Stimulated activated memory B cell treated with anti-CD40 and anti-IgM and Interleukin-4, amounts not matched to agents 10 μg/mL and 1 μg/mL and 100 μg/mL, for 72 hours (primary cell): ENCODE results near the gene SYCN.

Experiments
- ATAC-seq: fragments of 150-1000 bp; cut with Tn5 transposase; 2 replicates; pipeline ENCODE4 v1.10.0; 2021
- H3K27ac Mint-ChIP-seq: one replicate; pipeline ENCODE4 v1.8.0; 2022; ENCODE audit warnings: mild to moderate bottlenecking, mixed read lengths
- H3K27me3 Mint-ChIP-seq: one replicate; pipeline ENCODE4 v1.8.0; 2022; ENCODE audit warnings: mixed read lengths
- H3K36me3 Mint-ChIP-seq: one replicate; pipeline ENCODE4 v1.8.0; 2022; ENCODE audit warnings: mixed read lengths
- H3K4me1 Mint-ChIP-seq: one replicate; pipeline ENCODE4 v1.8.0; 2022; ENCODE audit warnings: mixed read lengths
- H3K4me3 Mint-ChIP-seq: one replicate; pipeline ENCODE4 v1.8.0; 2022; ENCODE audit warnings: mild to moderate bottlenecking, moderate library complexity, mixed read lengths
- H3K9me3 Mint-ChIP-seq: one replicate; pipeline ENCODE4 v1.8.0; 2022; ENCODE audit warnings: mixed read lengths

The SYCN gene

GRCh38 chr19:39173502-39173991 lies 30.5 kb downstream of the SYCN start:
- Mint-ChIP-seq H3K36me3 (peaks cover 42% of the 10 kb centered on the region), H3K9me3 (no peaks in the 10 kb centered on the region), H3K27me3 (no peaks in the 10 kb centered on the region), H3K4me3 (no peak overlapping the region), H3K27ac (no peak overlapping the region), H3K4me1 (no peaks in the 10 kb centered on the region)
- no peak for ATAC-seq

- no peaks in the 10 kb centered on the region for H3K4me1 Mint-ChIP-seq
- H3K27me3 Mint-ChIP-seq: no peaks in the 10 kb centered on the region
- no peak overlapping the region for H3K27ac Mint-ChIP-seq
- no peaks in the 10 kb centered on the region for H3K9me3 Mint-ChIP-seq
- peaks cover 38% of the 10 kb centered on the region for H3K36me3 Mint-ChIP-seq
- H3K4me3 Mint-ChIP-seq: no peak overlapping the region
- ATAC-seq: no peak
These were observed 31.2 kb downstream of the SYCN start for GRCh38 chr19:39172700-39173501.

DNA sequence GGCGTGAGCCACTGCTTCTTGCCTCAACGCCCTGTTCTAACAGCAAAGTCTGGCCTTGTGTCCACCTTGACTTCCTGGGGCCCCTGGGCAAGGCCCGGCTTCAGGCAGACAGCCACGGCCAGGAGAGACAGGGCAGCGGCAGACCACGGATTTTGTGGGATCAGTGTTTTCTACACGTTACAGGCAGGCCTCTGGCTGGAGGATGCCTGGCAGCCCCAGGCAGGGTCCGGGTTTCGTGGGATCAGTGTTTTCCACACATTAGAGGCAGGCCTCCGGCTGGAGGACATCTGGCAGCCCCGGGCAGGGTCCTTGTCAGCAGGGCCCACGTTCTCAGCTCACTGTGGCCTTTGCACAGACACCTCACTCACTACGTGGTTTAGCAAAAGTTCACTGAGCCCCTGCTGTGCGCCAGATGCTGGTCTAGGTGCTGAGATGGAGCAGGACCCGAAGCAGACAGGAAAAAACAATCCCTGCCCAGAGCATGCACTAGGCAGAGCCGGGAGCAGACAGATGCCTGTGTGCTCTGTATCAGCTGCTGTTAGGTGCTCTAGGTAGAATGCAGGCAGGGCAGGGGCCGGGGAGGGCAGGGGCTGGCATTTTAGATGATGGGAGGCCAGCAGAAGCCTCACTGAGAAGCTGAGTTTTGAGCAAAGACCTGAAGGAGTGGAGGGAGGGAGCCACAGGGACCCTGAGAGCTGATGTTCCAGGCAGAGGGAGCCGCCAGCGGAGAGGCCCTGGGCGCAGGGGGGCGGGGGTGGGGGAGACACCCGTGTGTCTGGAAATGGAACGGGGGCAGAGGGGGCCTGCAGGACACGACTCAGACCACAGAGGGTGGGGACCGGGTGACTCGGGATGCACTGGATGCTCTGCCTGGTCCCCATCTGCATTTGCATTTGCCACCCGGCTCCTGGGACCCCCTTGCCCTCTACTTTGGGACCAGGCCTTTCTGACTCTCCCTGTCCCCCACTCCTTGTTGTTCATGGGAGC lies 32.3 kb downstream of the SYCN start:
- no peak for ATAC-seq
- Mint-ChIP-seq H3K27ac (no peak overlapping the region), H3K27me3 (no peaks in the 10 kb centered on the region), H3K4me3 (no peak overlapping the region), H3K9me3 (no peaks in the 10 kb centered on the region), H3K4me1 (no peaks in the 10 kb centered on the region), H3K36me3 (peaks cover 38% of the 10 kb centered on the region)

GRCh38 chr19:39170386-39171231 lies 33.5 kb downstream of the SYCN start:
- no peak for ATAC-seq
- H3K9me3 Mint-ChIP-seq: no peaks in the 10 kb centered on the region

DNA sequence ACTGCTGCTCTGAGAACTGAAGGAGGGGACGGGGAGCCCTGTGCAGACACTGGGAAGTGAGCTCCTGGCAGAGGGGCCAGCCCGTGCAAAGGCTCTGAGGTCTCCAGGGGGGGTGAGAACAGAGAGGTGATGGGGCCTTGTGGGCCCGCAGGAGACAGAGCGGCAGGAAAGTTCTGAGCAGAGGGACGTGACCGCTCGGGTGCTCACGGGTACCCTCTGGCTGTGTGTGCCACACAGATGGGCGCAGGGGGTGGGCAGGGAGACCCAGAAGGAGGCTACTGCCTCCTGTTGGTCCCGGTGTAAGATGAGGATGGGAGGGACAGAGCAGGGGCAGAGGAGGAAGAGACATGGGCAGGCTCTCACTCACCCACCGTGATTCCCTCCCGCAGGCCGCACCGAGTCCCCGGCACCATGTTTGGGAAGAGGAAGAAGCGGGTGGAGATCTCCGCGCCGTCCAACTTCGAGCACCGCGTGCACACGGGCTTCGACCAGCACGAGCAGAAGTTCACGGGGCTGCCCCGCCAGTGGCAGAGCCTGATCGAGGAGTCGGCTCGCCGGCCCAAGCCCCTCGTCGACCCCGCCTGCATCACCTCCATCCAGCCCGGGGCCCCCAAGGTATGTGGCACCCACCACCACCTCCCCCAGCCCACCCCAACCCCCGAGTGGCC lies 34.8 kb downstream of the SYCN start:
- H3K4me3 Mint-ChIP-seq: no peak overlapping the region
- H3K27me3 Mint-ChIP-seq: no peaks in the 10 kb centered on the region
- ATAC-seq: no peak
- H3K27ac Mint-ChIP-seq: no peak overlapping the region
- no peaks in the 10 kb centered on the region for H3K9me3 Mint-ChIP-seq
- peaks cover 4% of the 10 kb centered on the region for H3K4me1 Mint-ChIP-seq
- H3K36me3 Mint-ChIP-seq: peaks cover 26% of the 10 kb centered on the region

More at GRCh38 chr19:39170386-39171231, 33.5 kb downstream of the SYCN start:
- no peaks in the 10 kb centered on the region for H3K27me3 Mint-ChIP-seq
- H3K4me3 Mint-ChIP-seq: no peak overlapping the region
- no peaks in the 10 kb centered on the region for H3K4me1 Mint-ChIP-seq
- peaks cover 32% of the 10 kb centered on the region for H3K36me3 Mint-ChIP-seq
- no peak overlapping the region for H3K27ac Mint-ChIP-seq

DNA sequence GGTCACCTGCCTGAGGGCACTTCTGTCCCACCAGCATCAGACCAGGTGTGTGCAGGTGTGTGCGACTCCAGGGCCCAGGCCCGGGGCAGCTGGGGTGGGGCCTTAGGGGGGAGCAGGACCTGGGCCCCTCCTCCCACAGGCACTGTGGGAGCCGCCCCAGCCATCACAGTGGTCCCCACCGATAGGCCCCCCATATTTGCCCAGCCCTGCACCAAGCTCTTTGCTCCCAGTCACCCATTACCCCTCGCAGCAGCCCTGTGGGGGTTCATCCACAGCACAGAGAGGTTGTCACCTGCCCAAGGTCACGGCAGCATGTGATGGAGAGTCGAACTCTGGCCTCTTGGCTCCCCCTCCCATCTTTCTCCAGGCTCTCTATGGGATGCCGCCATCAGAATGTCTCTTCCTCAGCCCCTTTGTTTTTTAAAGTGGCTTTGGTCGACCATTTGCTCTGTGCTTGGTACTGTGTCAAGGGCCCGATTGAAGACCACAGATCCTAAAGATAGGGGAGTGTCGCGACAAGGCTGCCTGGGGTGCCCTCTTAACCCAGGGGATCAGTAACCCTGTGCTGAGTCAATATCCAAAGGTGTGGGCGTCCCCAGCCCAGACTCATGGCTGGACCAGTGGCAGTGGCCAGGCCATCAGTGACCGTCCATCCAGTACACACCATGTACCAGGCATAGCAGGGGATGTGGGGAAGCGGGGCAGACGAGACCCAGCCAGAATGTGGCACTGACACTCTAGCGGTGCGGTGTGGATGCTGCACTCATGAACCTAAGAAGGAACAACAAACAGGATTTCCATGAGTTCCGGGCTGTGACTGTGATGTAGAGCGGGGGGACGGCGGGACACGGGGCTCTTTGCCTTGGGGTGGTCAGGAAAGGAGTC lies 35.6 kb downstream of the SYCN start:
- H3K27ac Mint-ChIP-seq: no peak overlapping the region
- ATAC-seq: no peak

GRCh38 chr19:39167461-39168257 lies 36.4 kb downstream of the SYCN start:
- Mint-ChIP-seq H3K4me1 (peaks cover 9% of the 10 kb centered on the region), H3K9me3 (no peaks in the 10 kb centered on the region), H3K27ac (no peak overlapping the region), H3K27me3 (no peaks in the 10 kb centered on the region), H3K4me3 (no peak overlapping the region), H3K36me3 (peaks cover 18% of the 10 kb centered on the region)
- ATAC-seq: no peak

More for the DNA sequence above, 35.6 kb downstream of the SYCN start:
- Mint-ChIP-seq H3K27me3 (no peaks in the 10 kb centered on the region), H3K4me3 (no peak overlapping the region), H3K4me1 (peaks cover 4% of the 10 kb centered on the region), H3K9me3 (no peaks in the 10 kb centered on the region), H3K36me3 (peaks cover 21% of the 10 kb centered on the region)

DNA sequence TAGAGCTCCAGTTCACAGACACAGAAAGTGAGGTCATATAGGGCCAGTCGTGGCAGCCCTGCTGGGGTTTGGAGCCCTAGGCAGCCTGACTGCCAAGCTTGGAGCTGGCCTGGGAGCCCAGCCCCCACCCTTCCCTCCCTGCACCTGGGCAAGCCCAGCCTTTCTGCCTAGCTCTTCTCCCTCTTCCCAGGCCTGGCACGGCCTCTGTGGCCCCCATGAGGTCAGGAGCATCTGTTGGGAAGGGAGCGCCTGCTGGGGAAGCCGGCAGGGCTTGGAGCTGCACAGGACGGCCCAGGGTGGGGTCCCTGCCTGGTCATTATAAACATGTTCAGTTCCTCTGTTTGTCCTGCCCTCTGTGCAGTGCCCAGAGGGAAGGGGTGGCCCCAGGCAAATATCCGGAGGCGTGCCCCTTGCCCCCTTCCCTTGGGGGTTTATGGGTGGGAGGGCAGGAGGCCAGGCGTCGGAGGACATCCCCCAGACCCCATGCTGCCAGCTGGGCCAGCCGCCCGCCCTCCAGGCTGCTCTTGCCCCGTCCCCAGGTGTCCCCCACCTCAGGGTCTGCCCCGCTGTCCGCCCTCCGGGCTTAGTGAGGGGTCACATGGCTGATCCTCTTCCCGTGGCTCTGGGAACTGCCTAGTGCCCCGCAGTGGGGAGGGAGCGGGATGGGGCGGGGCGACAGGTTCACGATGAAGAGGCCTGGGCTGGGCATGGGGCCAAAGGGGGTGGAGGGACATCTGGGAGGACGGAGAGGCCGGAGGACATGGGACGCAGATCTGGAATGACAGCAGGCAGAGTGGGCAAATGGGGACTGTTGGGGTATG lies 37.3 kb downstream of the SYCN start:
- H3K27ac Mint-ChIP-seq: no peak overlapping the region
- peaks cover 13% of the 10 kb centered on the region for H3K36me3 Mint-ChIP-seq
- H3K9me3 Mint-ChIP-seq: no peaks in the 10 kb centered on the region
- peaks cover 15% of the 10 kb centered on the region for H3K4me1 Mint-ChIP-seq
- no peak overlapping the region for H3K4me3 Mint-ChIP-seq
- ATAC-seq: no peak
- H3K27me3 Mint-ChIP-seq: no peaks in the 10 kb centered on the region

DNA sequence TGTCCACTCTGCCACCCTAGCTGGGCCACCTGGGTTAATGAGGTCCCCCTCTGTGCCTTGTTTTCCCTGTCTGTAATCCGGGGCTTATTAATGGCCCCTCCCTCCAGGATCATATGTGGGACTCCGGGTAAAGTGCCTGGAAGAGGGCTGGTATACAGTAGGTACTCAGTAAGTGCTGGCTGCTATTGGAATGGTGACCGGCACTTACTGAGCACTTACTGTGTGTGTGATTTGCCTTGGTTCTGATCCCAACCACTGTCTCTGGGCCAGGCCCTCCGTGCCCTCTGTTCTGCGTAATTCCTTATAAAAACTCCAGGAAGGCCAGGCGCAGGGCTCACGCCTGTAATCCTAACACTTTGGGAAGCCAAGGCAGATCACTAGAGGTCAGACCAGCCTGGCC lies 38.2 kb downstream of the SYCN start:
- Mint-ChIP-seq H3K27me3 (no peaks in the 10 kb centered on the region), H3K4me3 (no peak overlapping the region), H3K9me3 (no peaks in the 10 kb centered on the region), H3K27ac (no peak overlapping the region), H3K36me3 (peaks cover 13% of the 10 kb centered on the region), H3K4me1 (peaks cover 20% of the 10 kb centered on the region)
- no peak for ATAC-seq

DNA sequence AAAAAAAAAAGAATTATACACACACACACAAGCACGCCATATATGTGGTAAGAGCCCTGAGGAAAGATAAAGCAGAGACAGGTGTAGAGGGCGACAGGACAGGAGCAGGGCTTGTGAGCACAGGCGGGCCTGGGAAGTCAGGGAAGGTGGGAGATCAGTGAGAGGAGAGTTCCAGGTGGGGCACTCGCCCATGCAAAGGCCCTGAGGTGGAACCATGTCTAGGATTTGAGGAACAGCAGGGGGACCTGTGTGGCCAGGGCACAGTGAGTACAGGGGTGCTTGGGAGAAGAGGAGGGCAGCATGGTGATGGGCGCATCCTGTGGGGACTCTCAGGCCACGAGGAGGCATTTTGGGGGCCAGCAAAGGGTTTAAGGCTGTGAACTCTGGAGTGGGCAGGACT lies 39.8 kb downstream of the SYCN start:
- Mint-ChIP-seq H3K4me1 (peaks cover 24% of the 10 kb centered on the region), H3K4me3 (no peak overlapping the region), H3K9me3 (no peaks in the 10 kb centered on the region), H3K27ac (no peak overlapping the region), H3K36me3 (peaks cover 8% of the 10 kb centered on the region), H3K27me3 (no peaks in the 10 kb centered on the region)
- no peak for ATAC-seq

DNA sequence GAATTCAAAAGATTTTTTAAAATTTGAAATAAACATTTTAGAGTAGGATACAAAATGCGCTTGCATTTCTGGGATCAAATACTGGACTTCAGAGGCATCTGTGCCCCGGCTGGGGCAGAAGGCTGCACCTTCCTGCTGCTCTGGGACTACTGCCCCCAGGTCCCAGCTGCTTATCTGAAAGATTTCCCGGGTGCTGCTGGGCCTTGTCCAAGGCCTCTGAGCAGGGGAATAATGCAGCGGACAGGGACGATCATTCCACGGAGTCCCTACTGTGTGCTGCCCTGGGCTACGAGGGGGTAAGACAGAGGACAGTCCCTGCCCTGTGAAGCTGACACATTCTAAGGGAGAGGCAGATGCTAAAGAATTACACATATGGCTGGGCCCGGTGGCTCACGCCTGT lies 40.4 kb downstream of the SYCN start:
- no peak overlapping the region for H3K27ac Mint-ChIP-seq
- peaks cover 6% of the 10 kb centered on the region for H3K36me3 Mint-ChIP-seq
- H3K9me3 Mint-ChIP-seq: no peaks in the 10 kb centered on the region
- peaks cover 30% of the 10 kb centered on the region for H3K4me1 Mint-ChIP-seq
- no peak overlapping the region for H3K4me3 Mint-ChIP-seq
- no peak for ATAC-seq
- no peaks in the 10 kb centered on the region for H3K27me3 Mint-ChIP-seq

DNA sequence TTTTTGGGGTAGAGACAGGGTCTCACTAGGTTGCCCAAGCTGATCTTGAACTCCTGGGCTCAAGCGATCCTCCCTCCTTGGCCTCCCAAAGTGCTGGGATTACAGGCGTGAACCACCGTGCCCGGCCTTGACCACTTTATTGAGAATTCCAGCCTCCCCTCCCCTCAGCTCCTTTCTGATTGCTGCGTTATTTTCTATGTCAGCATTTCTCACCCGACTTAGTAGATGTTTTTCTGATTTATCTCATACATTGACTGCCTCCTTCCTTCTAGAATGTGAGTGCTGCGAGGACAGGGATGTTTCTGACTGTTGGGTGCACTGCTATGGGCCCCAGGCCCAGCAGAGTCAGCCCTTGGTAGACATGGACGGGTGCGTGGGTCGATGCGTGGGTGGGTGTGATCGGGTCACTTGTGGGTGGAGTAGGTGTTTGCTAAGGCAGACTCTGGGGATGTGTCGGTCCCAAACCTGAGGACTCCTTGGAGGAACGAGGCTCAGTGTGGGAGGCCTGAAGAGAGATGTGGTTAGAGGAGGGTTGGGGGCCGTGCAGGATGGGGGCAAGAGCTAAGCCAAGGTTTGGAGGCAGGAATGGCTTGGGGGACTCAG lies 41.5 kb downstream of the SYCN start:
- peaks cover 5% of the 10 kb centered on the region for H3K36me3 Mint-ChIP-seq
- H3K27ac Mint-ChIP-seq: no peak overlapping the region
- no peak overlapping the region for H3K4me3 Mint-ChIP-seq

More for the DNA sequence above, 41.5 kb downstream of the SYCN start:
- Mint-ChIP-seq H3K9me3 (no peaks in the 10 kb centered on the region), H3K4me1 (peaks cover 36% of the 10 kb centered on the region), H3K27me3 (no peaks in the 10 kb centered on the region)
- no peak for ATAC-seq
